Stimulated activated naive CD8-positive, alpha-beta T cell treated with anti-CD3 and anti-CD28 coated beads, Interleukin-15, Interleukin-2, amounts not matched to agents 100 ng/mL and 50 ng/mL, for 24 hours (primary cell): ENCODE measurements around the gene TKT.

Source experiments
- H3K27ac Mint-ChIP-seq: one replicate; pipeline ENCODE4 v1.8.0; 2021; ENCODE audit warnings: mild to moderate bottlenecking, mixed read lengths
- H3K27me3 Mint-ChIP-seq: one replicate; pipeline ENCODE4 v1.8.0; 2021; ENCODE audit warnings: mixed read lengths
- H3K36me3 Mint-ChIP-seq: one replicate; pipeline ENCODE4 v1.8.0; 2021; ENCODE audit warnings: low read depth, mixed read lengths
- H3K4me1 Mint-ChIP-seq: one replicate; pipeline ENCODE4 v1.8.0; 2021; ENCODE audit warnings: low read depth, mixed read lengths
- H3K4me3 Mint-ChIP-seq: one replicate; pipeline ENCODE4 v1.8.0; 2021; ENCODE audit warnings: mild to moderate bottlenecking, mixed read lengths
- H3K9me3 Mint-ChIP-seq: one replicate; pipeline ENCODE4 v1.8.0; 2021; ENCODE audit warnings: mixed read lengths

TKT gene

GRCh38 chr3:53238886-53239285 is 16.9 kb downstream of the TKT start:
- Mint-ChIP-seq H3K4me1 (peaks cover 3% of the 10 kb centered on the region), H3K27ac (no peak overlapping the region), H3K9me3 (no peaks in the 10 kb centered on the region), H3K27me3 (no peaks in the 10 kb centered on the region), H3K4me3 (no peak overlapping the region), H3K36me3 (peaks cover 42% of the 10 kb centered on the region)

DNA sequence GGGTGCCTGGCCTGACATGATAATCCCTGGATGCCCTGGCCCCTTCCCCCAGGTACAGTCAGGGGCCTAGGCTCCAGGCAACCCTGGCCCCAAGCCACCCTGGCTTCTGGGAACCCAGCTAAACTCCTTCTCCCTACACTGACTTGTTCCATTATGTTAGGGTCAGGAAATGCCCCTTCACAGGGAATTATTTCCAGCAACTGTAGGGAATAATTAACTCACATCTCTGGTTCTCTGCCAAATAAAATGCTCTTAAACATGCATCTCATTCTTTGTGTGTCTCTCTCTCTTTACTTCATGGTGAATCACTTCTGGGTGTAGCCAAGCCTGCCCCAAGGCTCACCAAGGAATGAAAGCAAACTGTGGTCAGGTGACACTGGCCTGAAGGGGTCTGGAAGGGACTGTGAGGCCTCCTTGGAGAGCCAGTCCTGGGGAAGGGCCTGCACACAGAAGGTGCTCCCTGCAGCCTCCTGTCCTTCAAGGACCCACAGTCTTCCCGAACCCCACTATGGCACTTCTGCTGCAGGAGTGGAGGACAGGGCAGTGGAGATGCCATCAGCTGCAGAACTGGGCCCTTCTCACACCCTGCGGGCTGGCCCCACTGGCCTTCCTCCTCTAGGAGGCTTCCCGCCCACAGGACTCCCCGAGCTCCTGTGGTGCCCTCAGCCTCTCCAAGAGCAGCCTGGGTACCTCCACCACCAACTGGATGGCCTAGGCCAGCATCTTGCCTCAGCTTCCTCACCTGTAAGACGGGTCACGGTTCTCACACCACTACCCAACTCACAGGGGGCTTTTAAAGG is 17.6 kb downstream of the TKT start:
- Mint-ChIP-seq H3K4me3 (no peak overlapping the region), H3K4me1 (no peaks in the 10 kb centered on the region), H3K27ac (no peak overlapping the region), H3K9me3 (no peaks in the 10 kb centered on the region), H3K36me3 (peaks cover 47% of the 10 kb centered on the region), H3K27me3 (no peaks in the 10 kb centered on the region)

DNA sequence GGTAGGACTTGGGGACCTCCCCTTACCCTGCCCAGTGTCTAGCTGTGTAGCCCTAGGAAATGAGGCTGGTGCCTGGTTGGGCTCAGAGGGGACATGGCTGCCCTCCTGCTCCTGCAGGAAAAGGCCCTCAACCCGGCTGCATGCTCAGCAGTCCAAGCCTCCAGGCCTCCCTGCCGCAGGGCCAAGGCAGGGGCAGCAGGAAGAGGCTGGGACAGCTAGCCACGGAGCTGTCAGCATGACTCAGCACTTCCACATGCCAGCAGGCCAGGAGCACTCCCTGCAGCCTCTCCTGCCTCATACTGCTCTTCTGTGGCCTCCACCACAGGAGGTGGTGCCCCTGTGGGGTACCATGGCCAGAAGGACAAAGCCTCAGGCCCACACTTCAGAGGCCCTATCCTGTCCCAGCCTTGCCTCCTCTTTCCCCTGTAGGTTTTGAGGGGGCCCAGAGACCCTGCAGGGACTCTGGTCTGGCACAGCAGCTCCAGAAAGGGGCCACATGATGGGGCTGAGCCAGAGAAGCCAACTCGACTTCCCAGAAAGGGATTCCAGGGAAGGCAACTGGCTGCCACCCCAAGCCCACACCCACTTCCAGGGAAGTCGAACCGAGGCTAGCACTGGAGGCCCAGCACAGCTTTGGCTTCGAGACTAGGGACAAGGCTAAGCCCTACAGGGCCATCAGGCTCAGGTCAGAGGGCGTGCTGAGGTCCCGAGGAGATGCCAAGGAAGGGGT is 19.5 kb downstream of the TKT start:
- Mint-ChIP-seq H3K4me1 (no peaks in the 10 kb centered on the region), H3K36me3 (peaks cover 48% of the 10 kb centered on the region), H3K27me3 (no peaks in the 10 kb centered on the region), H3K4me3 (no peak overlapping the region), H3K9me3 (no peaks in the 10 kb centered on the region), H3K27ac (no peak overlapping the region)

DNA sequence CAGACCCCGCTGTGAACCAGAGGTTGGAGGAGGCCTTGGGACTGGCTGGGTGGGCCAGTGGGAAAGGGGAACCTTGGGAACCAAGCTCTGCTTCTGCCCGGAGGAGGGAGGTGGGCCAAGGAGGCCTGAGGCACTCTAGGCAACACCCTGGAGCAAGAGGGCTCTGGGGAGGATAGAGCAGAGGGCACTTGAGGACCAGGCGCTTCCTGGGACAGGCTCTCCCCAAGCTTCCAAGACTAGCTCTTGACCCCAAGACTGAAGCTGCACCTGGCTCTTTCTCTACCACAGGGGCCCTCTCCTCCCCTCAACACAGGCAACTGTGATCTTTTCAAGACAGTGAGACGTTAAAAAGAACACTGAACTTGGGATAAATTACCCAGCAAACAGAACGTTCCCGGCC is 20.3 kb downstream of the TKT start:
- no peaks in the 10 kb centered on the region for H3K27me3 Mint-ChIP-seq
- peak overlapping the region; percentile 68 for H3K27ac Mint-ChIP-seq
- peaks cover 50% of the 10 kb centered on the region for H3K36me3 Mint-ChIP-seq
- H3K9me3 Mint-ChIP-seq: no peaks in the 10 kb centered on the region
- no peaks in the 10 kb centered on the region for H3K4me1 Mint-ChIP-seq
- H3K4me3 Mint-ChIP-seq: no peak overlapping the region

- no peaks in the 10 kb centered on the region for H3K9me3 Mint-ChIP-seq
- H3K27ac Mint-ChIP-seq: no peak overlapping the region
- no peaks in the 10 kb centered on the region for H3K27me3 Mint-ChIP-seq
- H3K36me3 Mint-ChIP-seq: peaks cover 53% of the 10 kb centered on the region
- H3K4me3 Mint-ChIP-seq: no peak overlapping the region
- no peaks in the 10 kb centered on the region for H3K4me1 Mint-ChIP-seq
Measured at GRCh38 chr3:53234841-53235232, 21.0 kb downstream of the TKT start.

DNA sequence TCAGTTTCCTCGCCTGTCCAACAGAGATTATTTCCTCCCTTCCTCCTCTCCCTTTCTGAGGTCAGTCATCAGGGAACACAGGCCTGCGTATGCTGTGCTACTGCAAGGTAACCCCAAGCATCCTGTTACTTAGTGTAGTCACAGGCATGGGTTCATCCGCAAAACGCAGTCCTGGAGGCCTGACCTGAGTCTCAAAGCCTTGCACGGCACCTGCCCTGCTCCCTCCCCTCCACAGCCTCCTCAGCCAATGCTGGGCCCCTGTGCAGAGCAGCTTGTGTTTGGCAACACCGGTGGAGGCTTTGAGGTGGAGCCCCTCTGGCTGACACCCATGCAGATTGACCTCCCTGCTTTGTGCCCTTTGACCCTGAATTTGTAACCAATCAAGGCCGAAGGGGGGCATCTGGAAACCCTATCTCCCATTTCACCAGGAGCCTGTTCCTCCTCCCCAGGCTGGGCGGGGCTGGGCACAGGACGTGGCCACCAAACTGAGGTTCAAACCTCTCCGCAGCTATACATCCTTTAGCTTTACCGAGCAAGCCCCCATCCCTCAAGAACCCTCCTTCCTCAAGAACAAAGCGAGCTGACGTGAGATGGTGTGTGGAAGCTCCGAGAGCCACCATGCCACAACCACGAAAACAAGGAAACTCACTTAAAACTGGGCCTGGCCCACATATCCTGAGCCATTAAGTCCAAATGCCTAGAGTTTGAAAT is 21.5 kb downstream of the TKT start:
- Mint-ChIP-seq H3K27ac (peak overlapping the region; percentile 15), H3K4me3 (no peak overlapping the region), H3K9me3 (no peaks in the 10 kb centered on the region), H3K4me1 (no peaks in the 10 kb centered on the region), H3K36me3 (peaks cover 50% of the 10 kb centered on the region), H3K27me3 (no peaks in the 10 kb centered on the region)

DNA sequence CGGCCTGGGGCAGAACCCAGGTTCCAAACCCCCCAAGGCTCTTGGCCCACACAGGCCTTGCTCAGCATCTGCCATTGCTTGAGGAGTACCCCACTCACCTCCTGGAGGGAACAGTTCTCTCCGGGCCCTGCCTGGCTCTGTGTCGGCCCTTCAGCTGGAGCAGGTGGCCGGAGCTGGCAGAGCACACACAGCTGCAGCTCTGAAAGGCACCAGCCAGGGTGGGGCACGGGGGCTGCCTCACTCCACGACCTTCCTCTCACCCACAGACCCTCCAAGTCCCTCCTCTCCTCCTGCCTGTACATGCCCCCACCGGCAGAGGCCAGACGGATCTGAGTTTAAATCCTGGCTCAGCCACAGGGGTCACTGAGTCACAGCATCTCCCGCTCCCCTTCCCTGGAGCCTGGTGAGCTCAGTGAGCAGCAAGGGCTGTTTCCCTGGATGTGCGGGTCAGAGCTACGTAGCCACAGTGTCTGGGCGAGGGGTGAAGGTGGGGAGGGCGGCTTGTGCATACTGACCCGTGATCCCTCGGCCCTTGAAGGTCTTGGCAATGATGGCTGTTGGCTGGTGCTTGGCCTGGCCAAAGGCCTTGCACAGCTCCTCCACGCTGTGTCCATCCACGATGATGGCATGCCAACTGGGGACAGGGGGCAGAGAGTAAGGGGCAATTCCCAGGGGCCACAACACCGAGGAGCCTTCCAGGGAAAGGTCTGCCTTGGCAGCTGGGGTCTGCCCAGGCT is 23.0 kb downstream of the TKT start:
- Mint-ChIP-seq H3K4me1 (no peaks in the 10 kb centered on the region), H3K27ac (peak overlapping the region; percentile 50), H3K27me3 (no peaks in the 10 kb centered on the region), H3K9me3 (no peaks in the 10 kb centered on the region), H3K36me3 (peaks cover 40% of the 10 kb centered on the region), H3K4me3 (no peak overlapping the region)

GRCh38 chr3:53231532-53232511 is 24.0 kb downstream of the TKT start:
- H3K27ac Mint-ChIP-seq: no peak overlapping the region

GRCh38 chr3:53230789-53231188 is 25.0 kb downstream of the TKT start:
- Mint-ChIP-seq H3K36me3 (peaks cover 43% of the 10 kb centered on the region), H3K27ac (no peak overlapping the region), H3K4me1 (no peaks in the 10 kb centered on the region), H3K27me3 (no peaks in the 10 kb centered on the region), H3K9me3 (no peaks in the 10 kb centered on the region), H3K4me3 (no peak overlapping the region)

More at GRCh38 chr3:53231532-53232511, 24.0 kb downstream of the TKT start:
- H3K27me3 Mint-ChIP-seq: no peaks in the 10 kb centered on the region
- no peaks in the 10 kb centered on the region for H3K9me3 Mint-ChIP-seq
- no peak overlapping the region for H3K4me3 Mint-ChIP-seq
- peaks cover 44% of the 10 kb centered on the region for H3K36me3 Mint-ChIP-seq
- no peaks in the 10 kb centered on the region for H3K4me1 Mint-ChIP-seq

DNA sequence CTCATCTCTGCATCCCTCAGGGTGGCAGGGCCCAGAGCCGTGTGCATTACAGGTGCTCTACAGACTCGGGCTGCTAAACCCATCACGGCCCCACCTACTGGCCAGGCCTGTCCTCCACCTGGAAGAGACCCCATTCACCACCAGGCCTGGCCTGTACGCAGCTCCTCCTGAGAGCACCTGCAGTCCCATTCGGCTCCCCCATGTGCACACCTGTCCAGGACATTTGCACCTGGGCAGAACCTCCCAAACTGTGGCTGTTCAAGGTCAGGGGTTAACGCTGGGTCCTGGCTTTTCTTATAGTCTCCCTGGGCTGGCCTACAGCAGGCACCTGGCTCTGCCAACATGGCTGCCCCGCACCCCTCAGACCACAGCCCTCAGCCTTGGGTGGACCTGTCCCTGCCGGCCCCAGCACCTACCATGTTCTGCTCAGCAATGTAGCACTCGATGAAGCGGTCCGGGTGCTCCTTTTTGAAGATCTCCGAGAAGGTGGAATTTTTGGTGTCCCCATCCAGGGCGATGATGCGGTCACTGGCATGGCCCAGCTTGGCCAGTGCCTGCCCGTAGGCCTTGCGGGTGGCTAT is 25.7 kb downstream of the TKT start:
- Mint-ChIP-seq H3K36me3 (peaks cover 43% of the 10 kb centered on the region), H3K27ac (no peak overlapping the region)

DNA sequence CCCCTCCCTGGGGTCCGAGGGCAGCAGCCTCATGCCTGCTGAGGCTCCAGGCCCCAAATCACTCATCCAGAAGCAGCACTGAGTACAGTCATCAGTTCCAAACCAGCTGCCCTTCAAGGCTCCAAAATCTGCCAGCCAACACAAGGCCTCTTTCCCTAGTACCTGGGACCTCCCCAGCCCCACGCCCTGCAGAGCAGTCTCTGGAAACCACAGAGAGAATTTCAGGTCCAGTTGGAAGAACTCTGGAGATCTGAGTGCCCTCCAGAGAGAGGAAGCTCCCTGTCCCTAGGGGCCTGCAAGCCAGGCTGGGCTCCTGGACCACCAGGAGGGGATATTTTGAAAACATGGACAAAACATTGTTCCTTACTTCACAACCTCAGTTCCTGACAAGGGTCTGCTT is 26.2 kb downstream of the TKT start:
- no peaks in the 10 kb centered on the region for H3K4me1 Mint-ChIP-seq
- H3K36me3 Mint-ChIP-seq: peaks cover 47% of the 10 kb centered on the region
- H3K27me3 Mint-ChIP-seq: no peaks in the 10 kb centered on the region
- H3K9me3 Mint-ChIP-seq: no peaks in the 10 kb centered on the region
- H3K4me3 Mint-ChIP-seq: no peak overlapping the region
- H3K27ac Mint-ChIP-seq: no peak overlapping the region

More for the DNA sequence above, 25.7 kb downstream of the TKT start:
- H3K4me1 Mint-ChIP-seq: no peaks in the 10 kb centered on the region
- H3K4me3 Mint-ChIP-seq: no peak overlapping the region
- no peaks in the 10 kb centered on the region for H3K9me3 Mint-ChIP-seq
- H3K27me3 Mint-ChIP-seq: no peaks in the 10 kb centered on the region

DNA sequence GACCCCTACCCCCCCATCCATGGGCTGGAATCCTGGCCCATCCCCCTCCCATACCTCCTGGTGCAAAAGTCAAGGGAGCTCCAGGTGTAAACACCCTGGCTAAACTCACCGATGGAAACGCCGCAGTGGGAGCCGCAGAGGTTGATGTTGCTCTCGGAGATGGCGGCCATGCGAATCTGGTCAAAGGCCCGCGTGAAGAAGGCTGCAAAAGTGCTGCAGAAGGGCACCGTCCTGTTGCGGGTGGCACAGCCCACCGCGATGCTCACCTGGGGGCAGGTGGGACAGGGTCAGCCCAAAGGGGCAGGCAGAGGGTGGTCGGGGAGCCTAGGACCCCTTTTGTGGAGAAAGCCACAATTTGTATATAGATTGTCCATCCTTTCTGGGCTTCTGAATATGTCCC is 26.7 kb downstream of the TKT start:
- no peaks in the 10 kb centered on the region for H3K4me1 Mint-ChIP-seq
- H3K4me3 Mint-ChIP-seq: no peak overlapping the region
- peaks cover 47% of the 10 kb centered on the region for H3K36me3 Mint-ChIP-seq
- no peaks in the 10 kb centered on the region for H3K27me3 Mint-ChIP-seq
- H3K9me3 Mint-ChIP-seq: no peaks in the 10 kb centered on the region
- H3K27ac Mint-ChIP-seq: no peak overlapping the region

GRCh38 chr3:53227993-53228885 is 27.6 kb downstream of the TKT start:
- Mint-ChIP-seq H3K27me3 (no peaks in the 10 kb centered on the region), H3K27ac (no peak overlapping the region), H3K36me3 (peaks cover 41% of the 10 kb centered on the region), H3K4me1 (no peaks in the 10 kb centered on the region), H3K9me3 (no peaks in the 10 kb centered on the region), H3K4me3 (no peak overlapping the region)
